ENCODE measurements around the gene HMGCR. TPM values are rescaled to one million over a fixed set of nuclear protein-coding genes. Genes with fewer than 3 reads are reported as not detected.
A peak's percentile ranks its signal among the peaks of the same experiment; 100 is the strongest.

HMGCR gene
- total RNA-seq, 1 experiment from 2014 or later: 224 TPM

DNA sequence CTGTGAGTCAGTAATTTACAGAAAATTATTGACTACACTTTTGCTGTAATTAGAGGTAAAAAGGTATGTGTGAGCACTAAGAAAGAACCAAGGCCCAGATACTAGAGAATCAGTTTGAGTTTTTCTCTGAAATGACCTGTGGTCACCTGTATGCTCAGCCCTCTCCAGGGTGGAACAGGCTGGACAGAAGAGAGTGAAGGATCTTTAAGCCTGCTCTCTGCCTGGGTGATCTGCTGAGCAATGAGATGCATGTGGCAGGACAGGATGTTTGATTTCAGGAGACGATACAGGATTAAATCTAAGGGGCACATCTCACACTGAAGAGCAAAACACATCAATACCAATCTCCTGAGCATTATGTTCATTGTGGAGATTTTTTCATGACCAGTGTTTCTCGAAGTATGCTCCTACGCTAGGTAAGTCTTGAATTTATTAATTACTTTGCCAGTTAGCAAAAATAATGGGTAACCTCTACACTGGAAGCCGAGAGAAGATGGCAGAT lies 25.5 kb downstream of the HMGCR start:
- Mint-ChIP-seq H3K4me3 (ENCODE audit: low read depth, unreplicated experiment) (no peak overlapping the region), H3K36me3 (ENCODE audit: insufficient read depth, unreplicated experiment) (peaks cover 86% of the 10 kb centered on the region), H3K9me3 (ENCODE audit: low read depth, unreplicated experiment) (no peaks in the 10 kb centered on the region), H3K4me1 (ENCODE audit: low read depth, unreplicated experiment) (no peaks in the 10 kb centered on the region), H3K27ac (ENCODE audit: unreplicated experiment) (peak overlapping the region; percentile 41), H3K27me3 (ENCODE audit: unreplicated experiment) (no peaks in the 10 kb centered on the region)
- CTCF ChIA-PET: no interaction called here
- BruUV-seq (replicated peaks): no TSS peak
- no peak for DNase-seq
- TF ChIP-seq, protein P1, sequence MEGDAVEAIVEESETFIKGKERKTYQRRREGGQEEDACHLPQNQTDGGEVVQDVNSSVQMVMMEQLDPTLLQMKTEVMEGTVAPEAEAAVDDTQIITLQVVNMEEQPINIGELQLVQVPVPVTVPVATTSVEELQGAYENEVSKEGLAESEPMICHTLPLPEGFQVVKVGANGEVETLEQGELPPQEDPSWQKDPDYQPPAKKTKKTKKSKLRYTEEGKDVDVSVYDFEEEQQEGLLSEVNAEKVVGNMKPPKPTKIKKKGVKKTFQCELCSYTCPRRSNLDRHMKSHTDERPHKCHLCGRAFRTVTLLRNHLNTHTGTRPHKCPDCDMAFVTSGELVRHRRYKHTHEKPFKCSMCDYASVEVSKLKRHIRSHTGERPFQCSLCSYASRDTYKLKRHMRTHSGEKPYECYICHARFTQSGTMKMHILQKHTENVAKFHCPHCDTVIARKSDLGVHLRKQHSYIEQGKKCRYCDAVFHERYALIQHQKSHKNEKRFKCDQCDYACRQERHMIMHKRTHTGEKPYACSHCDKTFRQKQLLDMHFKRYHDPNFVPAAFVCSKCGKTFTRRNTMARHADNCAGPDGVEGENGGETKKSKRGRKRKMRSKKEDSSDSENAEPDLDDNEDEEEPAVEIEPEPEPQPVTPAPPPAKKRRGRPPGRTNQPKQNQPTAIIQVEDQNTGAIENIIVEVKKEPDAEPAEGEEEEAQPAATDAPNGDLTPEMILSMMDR (IDR thresholded peaks at IDR 0.05; ENCODE audit: unreplicated experiment): no peak
- intact Hi-C loops (cut with micrococcal nuclease; ENCODE audit: unreplicated experiment): no loop called here

DNA sequence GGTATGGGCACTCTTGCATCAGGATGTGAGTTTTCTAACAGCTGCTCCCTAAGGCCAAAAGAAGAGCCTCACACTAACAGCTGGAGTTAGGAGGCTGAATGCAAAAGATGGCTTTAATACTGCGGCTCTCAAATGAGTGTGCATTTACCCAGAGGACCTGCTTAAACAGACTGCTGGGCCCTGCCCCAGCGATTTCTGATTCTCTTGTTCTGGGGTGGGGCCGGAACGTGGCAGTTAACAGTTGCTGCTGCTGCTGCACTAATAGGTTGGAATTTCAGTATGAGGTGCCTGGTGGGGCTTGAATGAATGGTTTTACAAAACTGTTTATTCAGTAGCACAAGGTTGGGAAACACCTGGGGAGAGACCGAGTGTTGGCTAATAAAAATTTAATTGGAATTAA lies 26.1 kb downstream of the HMGCR start:
- BruUV-seq (replicated peaks): no TSS peak
- Mint-ChIP-seq H3K4me1 (ENCODE audit: low read depth, unreplicated experiment) (no peaks in the 10 kb centered on the region), H3K36me3 (ENCODE audit: insufficient read depth, unreplicated experiment) (peaks cover 86% of the 10 kb centered on the region), H3K4me3 (ENCODE audit: low read depth, unreplicated experiment) (no peak overlapping the region), H3K27me3 (ENCODE audit: unreplicated experiment) (no peaks in the 10 kb centered on the region), H3K9me3 (ENCODE audit: low read depth, unreplicated experiment) (no peaks in the 10 kb centered on the region), H3K27ac (ENCODE audit: unreplicated experiment) (peak overlapping the region; percentile 41)
- TF ChIP-seq, protein P1 (IDR thresholded peaks at IDR 0.05; ENCODE audit: unreplicated experiment): no peak
- intact Hi-C loops (cut with micrococcal nuclease; ENCODE audit: unreplicated experiment): no loop called here
- DNase-seq: no peak
- CTCF ChIA-PET: no interaction called here

DNA sequence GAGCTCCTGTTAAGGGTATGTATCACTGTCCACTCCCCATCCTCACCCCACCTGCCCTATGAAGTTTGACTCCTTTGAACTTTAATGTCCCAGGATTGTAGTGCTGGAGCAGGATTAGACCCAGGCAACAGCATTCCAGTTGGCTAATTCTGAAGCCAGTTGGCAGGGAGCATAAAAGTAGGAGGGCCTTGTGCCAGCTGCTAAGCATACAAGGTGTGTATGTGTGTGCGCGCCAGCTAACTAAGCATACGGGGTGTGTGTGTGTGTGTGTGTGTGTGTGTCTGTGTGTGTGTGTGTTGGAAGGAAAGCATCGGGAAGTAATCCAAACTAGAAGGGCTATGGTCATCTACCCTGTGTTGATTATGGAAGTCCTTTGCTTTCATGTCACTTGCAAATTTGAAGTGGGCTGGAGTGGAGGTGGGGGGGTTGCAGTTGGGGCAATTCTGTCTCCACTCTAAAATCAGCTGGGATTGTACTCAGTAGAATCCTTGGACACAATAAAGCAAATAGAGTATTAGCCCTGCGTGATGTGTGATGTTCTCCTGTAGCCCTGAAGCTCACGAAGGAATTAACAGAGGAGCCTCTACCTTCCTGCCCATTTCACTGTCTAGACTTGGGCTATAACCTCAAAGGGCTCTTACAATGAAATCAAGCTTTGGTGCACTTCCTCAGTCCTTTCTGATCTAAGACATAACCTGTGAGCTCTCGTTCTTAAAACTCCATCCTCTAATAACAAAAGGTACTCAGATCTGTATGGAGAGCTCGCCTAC lies 26.9 kb downstream of the HMGCR start:
- CTCF ChIA-PET: no interaction called here
- H3K27ac Mint-ChIP-seq (ENCODE audit: unreplicated experiment): peak overlapping the region; percentile 41
- H3K4me3 Mint-ChIP-seq (ENCODE audit: low read depth, unreplicated experiment): no peak overlapping the region

DNA sequence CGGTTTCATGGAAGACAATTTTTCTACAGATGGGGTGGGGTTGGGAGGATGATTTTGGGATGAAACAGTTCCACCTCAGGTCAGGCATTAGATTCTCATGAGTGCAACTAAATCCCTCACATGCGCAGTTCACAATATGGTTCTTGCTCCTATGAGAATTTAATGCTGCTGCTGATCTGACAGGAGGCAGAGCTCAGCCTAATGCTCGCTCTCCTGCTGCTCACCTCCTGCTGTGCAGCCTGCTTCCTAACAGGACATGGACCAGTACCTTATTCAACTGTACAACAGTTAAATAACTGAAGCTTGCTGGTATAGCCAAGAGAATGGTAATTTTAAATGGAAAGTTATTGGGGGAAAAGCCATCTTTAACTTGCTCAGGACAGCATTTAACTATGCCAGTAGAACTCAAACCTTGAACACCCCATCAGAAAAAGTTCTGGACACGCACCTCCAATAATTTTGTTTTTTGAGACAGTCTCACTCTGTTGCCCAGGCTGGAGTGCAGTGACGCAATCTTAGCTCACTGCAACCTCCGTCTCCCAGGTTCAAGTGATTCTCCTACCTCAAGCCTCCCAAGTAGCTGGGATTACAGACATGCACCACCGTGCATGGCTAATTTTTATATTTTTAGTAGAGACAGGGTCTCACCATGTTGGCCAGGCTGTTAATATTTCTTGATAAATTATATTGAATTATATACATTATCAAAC lies 27.7 kb downstream of the HMGCR start:
- no peaks in the 10 kb centered on the region for H3K27me3 Mint-ChIP-seq (ENCODE audit: unreplicated experiment)
- intact Hi-C loops (cut with micrococcal nuclease; ENCODE audit: unreplicated experiment): no loop called here
- DNase-seq: no peak
- BruUV-seq (replicated peaks): no TSS peak
- no peaks in the 10 kb centered on the region for H3K4me1 Mint-ChIP-seq (ENCODE audit: low read depth, unreplicated experiment)
- H3K4me3 Mint-ChIP-seq (ENCODE audit: low read depth, unreplicated experiment): no peak overlapping the region
- no peaks in the 10 kb centered on the region for H3K9me3 Mint-ChIP-seq (ENCODE audit: low read depth, unreplicated experiment)
- TF ChIP-seq, protein P1 (IDR thresholded peaks at IDR 0.05; ENCODE audit: unreplicated experiment): no peak
- CTCF ChIA-PET: no interaction called here
- H3K36me3 Mint-ChIP-seq (ENCODE audit: insufficient read depth, unreplicated experiment): peaks cover 74% of the 10 kb centered on the region
- peak overlapping the region; percentile 41 for H3K27ac Mint-ChIP-seq (ENCODE audit: unreplicated experiment)

More for the DNA sequence above, 26.9 kb downstream of the HMGCR start:
- no peaks in the 10 kb centered on the region for H3K27me3 Mint-ChIP-seq (ENCODE audit: unreplicated experiment)
- BruUV-seq (replicated peaks): no TSS peak
- H3K9me3 Mint-ChIP-seq (ENCODE audit: low read depth, unreplicated experiment): no peaks in the 10 kb centered on the region
- no peak for DNase-seq
- peaks cover 82% of the 10 kb centered on the region for H3K36me3 Mint-ChIP-seq (ENCODE audit: insufficient read depth, unreplicated experiment)
- H3K4me1 Mint-ChIP-seq (ENCODE audit: low read depth, unreplicated experiment): no peaks in the 10 kb centered on the region
- TF ChIP-seq, protein P1 (IDR thresholded peaks at IDR 0.05; ENCODE audit: unreplicated experiment): no peak
- intact Hi-C loops (cut with micrococcal nuclease; ENCODE audit: unreplicated experiment): no loop called here
